HG02870 (cell line): Measurements from ENCODE around the gene PPP1R13L.

Experiments used
- ATAC-seq: cut with Tn5 transposase; IDR thresholded peaks from one replicate; pipeline ENCODE4 v1.9.1; 2021; ENCODE audit warnings: mild to moderate bottlenecking, moderate library complexity; ENCODE audit not compliant: unreplicated experiment

PPP1R13L gene

DNA sequence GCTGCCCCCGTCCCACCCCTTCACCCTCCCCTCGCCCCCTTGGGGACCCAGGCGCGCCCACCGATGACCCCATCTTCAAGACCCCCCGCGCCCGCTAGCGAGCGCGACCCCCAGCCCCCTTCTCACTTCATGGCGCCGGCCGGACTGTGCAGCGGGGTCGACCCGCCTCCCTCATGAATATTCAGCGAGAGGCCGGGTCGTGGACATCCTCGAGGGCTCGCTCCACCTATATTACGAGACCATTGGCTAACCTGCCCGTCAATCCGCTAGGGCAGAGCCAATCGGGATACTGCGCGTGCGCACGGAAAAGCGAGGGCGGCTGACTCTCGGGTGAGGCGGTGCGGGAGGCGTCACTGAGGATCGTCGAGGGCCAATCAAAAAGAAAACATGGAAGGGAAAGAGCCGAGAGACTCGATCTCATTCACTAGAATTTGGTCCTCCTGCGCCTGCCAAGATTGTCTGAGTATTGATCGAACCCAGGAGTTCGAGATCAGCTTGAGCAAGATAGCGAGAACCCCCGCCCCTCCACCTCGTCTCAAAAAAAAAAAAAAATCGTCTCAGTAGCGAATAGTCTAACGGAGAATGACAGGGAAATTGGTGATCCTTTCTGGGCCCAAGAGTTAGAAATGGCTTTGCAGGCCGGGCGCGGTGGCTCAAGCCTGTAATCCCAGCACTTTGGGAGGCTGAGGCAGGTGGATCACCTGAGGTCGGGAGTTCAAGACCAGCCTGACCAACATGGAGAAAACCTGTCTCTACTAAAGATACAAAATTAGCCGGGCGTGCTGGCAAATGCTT lies 34.3 kb downstream of the PPP1R13L start, which contains the start of gene ERCC2:
ERCC2 (minus strand) TSS at position 164 of the 795 bp plus-strand sequence; CDS start at position 131, 33 bp downstream.
- ATAC-seq, result peak; percentile 93

- no peak for ATAC-seq
Observed at GRCh38 chr19:45368737-45369340, 36.0 kb downstream of the PPP1R13L start.

GRCh38 chr19:45368127-45368526 lies 36.7 kb downstream of the PPP1R13L start:
- no peak for ATAC-seq

DNA sequence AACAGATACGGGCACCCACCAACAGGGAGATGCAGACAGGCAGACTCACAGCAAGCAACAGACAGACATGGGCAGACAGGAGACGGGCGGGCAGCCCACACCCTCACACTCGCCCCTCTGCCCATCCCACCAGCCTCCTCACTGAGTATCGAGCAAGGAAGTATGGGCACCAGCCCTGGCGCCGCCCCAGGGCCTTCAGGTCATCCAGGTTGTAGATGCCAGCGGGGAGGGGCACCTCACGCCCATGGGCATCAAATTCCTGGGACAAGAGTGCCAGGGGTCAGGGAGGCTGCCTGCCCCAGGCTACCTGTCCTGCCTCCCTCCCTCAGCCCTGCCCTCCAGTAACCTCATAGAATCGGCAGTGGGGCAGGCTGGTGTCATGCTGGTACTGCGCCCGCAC lies 40.2 kb downstream of the PPP1R13L start:
- ATAC-seq, result no peak

GRCh38 chr19:45363861-45364459 lies 40.9 kb downstream of the PPP1R13L start:
- no peak for ATAC-seq

DNA sequence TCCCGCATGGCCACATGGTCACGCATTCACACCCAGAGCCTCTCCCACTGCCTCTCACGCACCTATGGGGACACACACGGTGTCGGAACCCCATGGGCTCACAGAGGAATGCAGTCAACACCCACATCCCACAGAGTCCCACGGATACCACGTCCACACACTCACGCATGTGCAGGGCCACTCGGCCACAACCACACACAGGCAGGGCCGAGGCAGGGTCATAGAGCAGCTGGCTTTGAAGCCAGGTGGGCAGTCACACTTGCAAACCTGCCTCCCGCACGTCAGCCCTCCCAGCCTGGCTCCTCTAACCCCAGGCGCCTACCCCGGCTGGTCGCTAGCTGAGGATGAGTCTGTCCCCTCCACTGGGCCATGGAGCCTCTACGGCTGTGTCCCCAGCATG lies 42.6 kb downstream of the PPP1R13L start:
- ATAC-seq, result no peak

GRCh38 chr19:45361608-45362007 lies 43.3 kb downstream of the PPP1R13L start:
- no peak for ATAC-seq

- ATAC-seq, result no peak
Observed at GRCh38 chr19:45358213-45358792, 46.6 kb downstream of the PPP1R13L start.

- ATAC-seq, result no peak
Observed at GRCh38 chr19:45357445-45357783, 47.5 kb downstream of the PPP1R13L start.

DNA sequence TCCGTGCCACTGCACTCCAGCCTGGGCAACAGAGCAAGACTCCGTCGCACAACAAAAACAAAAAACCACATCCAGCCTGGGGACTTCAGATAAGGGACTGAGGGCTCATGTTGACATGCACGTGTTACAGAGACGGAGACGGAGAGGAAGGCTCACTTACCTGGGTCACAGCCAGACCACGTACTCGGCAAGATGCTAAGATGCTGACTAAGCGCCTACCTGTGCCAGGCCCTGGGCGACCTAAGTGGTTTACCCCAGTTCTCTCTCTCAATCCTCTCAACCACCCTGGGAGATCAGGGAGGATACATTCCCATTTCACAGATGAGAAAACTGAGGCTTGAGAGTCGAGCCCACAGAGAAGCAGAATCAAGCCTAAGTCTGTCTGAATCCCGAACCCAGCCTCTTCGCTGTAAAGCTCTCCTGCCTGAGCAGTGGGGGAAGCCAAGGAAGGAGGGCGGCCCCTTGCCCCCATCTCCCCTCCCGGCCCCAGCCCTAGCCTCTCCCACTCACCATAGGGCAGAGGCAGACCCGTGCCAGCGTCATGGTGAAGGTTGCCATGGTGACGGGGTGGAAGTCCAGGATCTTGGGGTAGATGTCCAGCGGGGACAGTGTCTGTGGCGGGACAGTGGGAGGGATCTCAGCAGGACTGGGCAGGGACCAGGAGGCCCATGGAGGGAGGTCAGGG lies 48.0 kb downstream of the PPP1R13L start:
- no peak for ATAC-seq

DNA sequence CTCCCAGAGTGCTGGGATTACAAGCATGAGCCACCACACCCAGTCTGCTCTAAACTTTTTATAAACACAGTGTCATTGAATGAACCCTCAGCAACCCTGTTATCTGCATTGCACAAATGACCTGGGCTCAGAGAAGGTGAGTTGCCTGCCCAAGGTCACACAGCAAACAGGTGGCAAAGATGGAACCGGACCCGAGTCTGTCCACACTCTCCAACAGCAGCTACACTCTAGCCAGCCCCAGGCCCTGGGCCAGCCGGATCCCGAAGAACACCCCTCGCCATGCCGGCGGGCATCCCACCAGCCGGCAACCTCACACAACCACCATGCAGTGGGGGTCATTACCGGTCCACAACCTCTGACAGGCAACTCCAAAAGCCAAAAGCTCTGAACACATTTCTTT lies 49.0 kb downstream of the PPP1R13L start:
- no peak for ATAC-seq

DNA sequence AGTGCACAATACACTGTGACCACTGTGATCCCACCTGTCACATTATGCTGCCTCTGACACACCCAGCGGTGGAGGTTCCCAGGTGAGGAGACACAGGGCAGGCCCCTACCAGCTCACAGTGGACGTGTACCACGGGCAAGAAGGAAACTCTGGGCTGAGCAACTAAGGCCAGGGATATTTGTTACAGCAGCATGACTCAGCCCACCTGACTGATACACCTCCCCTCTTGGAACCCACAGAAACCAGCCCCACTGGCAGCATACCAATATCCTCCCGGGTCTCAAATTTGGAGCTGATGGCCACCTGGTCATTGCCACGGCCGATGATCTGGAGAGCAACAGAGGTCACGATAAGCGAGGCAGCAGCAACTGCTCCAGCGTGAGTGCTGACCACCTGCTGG lies 49.5 kb downstream of the PPP1R13L start:
- no peak for ATAC-seq

DNA sequence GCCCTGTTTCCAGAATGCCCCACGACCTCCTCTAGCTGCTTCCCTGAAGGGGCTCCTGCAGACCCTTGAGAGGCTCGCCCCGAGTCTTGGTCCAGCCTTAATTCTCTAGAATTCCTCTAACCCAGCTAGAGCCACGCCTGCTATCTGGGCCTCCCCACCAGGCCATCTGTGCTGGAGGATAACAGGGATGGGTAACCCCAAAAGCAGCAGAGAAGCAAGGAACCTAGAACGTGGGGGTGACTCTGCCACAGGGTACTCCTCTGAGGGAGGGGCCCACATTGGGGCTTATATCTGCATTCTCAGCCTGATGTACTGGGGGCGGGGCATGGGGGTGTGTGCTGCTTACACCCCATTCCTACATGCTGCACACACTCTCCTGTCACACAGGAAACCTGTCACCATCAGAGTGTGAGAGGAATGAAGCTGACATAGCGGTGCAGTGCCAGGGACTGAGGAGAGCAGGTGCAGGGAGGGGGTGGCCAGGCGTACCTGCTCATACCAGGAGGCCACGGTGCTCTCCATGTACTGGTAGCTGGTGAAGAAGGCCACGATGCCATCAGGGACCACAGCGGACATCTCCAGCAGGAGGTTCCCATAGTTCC lies 50.5 kb downstream of the PPP1R13L start:
- no peak for ATAC-seq

GRCh38 chr19:45352914-45353796 lies 51.7 kb downstream of the PPP1R13L start:
- ATAC-seq, result no peak

DNA sequence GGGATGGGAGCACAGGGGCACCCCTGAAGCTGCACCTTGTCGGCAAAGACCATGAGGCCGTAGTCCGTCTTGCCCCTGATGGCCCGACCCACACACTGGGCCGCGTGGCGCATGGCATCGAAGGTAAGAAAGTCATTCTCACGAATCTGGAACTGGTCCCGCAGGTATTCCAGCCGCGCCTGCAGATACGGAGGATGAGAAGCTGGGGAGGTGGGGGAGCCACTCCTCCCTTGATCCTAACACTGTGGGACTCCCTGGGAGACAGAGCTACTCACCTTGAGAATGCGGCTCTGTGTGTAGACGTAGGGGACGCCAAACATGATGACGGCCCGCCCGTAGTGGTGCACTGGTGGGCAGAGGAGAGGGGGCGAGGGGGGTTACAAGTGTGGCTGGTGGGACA lies 52.4 kb downstream of the PPP1R13L start:
- ATAC-seq, result no peak

DNA sequence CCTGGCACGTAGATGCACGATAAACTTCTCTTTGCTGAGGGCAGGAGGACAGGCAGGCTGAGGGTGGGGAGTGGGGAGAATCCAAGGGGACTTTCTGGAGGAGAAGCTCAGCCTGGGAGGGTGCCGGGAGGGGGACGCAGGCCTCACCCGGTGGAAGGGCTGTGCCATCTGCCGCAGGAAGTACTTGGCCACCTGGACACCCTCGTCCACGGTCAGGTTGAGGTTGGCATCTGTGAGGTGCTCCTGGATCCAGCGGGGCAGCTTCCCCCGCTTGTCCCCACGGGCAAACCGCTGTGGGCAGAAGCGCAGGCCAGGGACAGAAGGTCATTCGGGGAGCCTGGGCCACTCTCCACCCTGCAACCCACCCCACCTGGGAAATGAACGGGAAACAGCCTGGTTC lies 52.8 kb downstream of the PPP1R13L start:
- ATAC-seq, result no peak

DNA sequence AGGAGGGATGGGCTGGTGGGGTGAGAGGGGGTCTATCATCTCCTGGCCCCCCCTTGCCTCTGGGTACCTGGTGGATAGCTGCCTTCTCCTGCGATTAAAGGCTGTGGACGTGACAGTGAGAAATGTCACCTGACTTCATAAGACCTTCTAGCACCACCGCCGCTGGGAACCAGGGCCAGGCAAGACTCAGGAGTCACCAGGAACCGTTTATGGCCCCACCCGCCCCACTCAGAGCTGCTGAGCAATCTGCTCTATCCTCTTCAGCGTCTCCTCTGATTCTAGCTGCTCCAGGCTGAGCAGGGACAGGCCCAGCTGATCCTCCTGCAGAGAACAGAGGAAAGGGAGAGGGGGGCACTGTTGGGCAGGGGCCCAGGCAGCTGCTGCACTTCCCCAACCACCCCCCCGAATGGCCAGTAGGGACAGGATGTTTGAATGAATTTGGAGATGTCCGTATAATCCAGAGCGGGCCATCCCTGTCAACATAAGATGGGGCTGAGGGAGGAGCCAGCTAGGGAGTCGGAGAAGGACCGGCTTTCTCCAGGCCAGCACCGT lies 53.4 kb downstream of the PPP1R13L start:
- no peak for ATAC-seq

DNA sequence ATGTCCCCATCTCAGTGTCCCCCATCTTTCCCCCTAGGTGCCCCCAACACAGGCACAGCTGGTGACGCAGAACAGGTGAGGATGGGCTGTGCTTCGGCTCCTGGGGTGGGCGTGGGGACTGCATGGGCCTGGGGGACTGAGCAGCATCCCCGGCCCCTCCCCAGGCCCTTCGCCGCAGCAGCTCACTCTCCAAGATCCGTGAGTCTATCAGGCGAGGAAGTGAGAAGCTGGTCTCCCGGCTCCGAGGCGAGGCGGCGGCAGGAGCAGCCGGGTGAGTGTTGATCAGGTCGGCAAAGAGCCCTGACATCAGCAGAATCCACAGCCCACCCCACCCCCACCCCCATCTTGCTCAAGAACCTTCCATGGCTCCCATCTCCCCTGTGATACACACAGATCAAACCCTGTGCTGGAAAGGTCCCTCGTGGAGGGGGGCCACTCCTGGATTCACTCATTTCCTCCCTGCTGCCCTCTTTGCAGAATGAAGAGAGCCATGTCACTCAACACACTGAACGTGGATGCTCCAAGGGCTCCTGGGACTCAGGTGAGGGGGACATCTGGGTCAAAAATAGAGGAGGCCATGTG lies 54.3 kb downstream of the PPP1R13L start:
- no peak for ATAC-seq

- no peak for ATAC-seq
Observed at GRCh38 chr19:45349430-45349941, 55.4 kb downstream of the PPP1R13L start.
